WTC11 (cell line): ENCODE results near the gene TMEM127.

Experiments used
- AFF4 ChIP-seq: sonication (generic); formaldehyde crosslinking; IDR thresholded peaks from 2 replicates; pipeline ENCODE4 v1.8.1; 2023; ENCODE audit warnings: mild to moderate bottlenecking, missing genetic modification reagents, borderline replicate concordance
- CTCF ChIP-seq: fragments of 200-600 bp; IDR thresholded peaks from 2 replicates; pipeline ENCODE4 v1.8.0; 2022; ENCODE audit warnings: antibody characterized with exemption

- TF ChIP-seq AFF4 (CRISPR knock-in tag), result no peak
- no peak for TF ChIP-seq CTCF
Measured at GRCh38 chr2:96212339-96212738, 53.5 kb downstream of the TMEM127 start.
